Epithelial cell of proximal tubule (primary cell): Measurements from ENCODE around the gene CRB1. TPM values are rescaled to one million over a fixed set of nuclear protein-coding genes. Genes with fewer than 3 reads are reported as not detected.
"Not testable (repeated sequence)": the region's sequence is repeated elsewhere in the genome, so short reads cannot be mapped to it uniquely, and the experiment has no call there.

Source experiments
- DNase-seq: peaks from one replicate; pipeline ENCODE4 v3.0.0-alpha.2; 2011; ENCODE audit warnings: low read depth
- H3K4me3 ChIP-seq: 2 replicates; pipeline ENCODE4 v1.5.1; 2011; ENCODE audit warnings: low read depth, mild to moderate bottlenecking, low read length
- total RNA-seq: library from RNA; depleted of rRNA; stranded (reverse); fragments of >200 nt; gene quantifications from 2 replicates; pipeline ENCODE4 v1.2.3, GENCODE V29; 2015
- TF ChIP-seq, protein P1 (sequence below): conservative IDR thresholded peaks from 2 replicates; pipeline ENCODE4 v1.5.1; 2012; ENCODE audit warnings: low read depth, mild to moderate bottlenecking, low read length

Gene CRB1
- total RNA-seq, 1 donor from 2014 or later = 0.06 TPM

- no peak overlapping the region for H3K4me3 ChIP-seq
- TF ChIP-seq, protein P1, sequence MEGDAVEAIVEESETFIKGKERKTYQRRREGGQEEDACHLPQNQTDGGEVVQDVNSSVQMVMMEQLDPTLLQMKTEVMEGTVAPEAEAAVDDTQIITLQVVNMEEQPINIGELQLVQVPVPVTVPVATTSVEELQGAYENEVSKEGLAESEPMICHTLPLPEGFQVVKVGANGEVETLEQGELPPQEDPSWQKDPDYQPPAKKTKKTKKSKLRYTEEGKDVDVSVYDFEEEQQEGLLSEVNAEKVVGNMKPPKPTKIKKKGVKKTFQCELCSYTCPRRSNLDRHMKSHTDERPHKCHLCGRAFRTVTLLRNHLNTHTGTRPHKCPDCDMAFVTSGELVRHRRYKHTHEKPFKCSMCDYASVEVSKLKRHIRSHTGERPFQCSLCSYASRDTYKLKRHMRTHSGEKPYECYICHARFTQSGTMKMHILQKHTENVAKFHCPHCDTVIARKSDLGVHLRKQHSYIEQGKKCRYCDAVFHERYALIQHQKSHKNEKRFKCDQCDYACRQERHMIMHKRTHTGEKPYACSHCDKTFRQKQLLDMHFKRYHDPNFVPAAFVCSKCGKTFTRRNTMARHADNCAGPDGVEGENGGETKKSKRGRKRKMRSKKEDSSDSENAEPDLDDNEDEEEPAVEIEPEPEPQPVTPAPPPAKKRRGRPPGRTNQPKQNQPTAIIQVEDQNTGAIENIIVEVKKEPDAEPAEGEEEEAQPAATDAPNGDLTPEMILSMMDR = no peak
- DNase-seq = no peak
Observed at GRCh38 chr1:197402189-197402588, 134.1 kb downstream of the CRB1 start.

DNA sequence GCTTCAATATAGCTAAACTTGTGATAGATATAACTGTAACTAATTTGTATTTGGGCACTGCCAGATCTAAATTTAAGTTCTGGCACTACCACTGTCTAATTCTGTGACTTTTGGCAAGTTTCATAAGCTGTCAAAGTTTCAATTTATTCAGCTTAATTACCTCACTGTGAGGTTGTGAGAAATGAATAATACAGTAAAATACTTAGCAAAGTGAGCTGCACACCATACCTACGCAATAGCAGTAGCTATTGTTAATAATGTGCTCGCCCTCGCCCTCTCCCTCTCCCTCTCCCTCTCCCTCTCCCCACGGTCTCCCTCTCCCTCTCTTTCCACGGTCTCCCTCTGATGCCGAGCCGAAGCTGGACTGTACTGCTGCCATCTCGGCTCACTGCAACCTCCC, 136.7 kb downstream of the CRB1 start:
- not testable (repeated sequence) for H3K4me3 ChIP-seq

DNA sequence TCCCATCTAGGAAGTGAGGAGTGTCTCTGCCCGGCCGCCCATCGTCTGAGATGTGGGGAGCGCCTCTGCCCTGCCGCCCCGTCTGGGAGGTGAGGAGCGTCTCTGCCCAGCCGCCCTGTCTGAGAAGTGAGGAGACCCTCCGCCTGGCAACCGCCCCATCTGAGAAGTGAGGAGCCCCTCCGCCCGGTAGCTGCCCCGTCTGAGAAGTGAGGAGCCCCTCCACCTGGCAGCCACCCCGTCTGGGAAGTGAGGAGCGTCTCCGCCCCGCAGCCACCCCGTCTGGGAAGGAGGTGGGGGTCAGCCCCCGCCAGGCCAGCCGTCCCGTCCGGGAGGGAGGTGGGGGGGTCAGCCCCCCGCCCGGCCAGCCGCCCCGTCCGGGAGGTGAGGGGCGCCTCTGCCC, 137.6 kb downstream of the CRB1 start:
- DNase-seq, H3K4me3 ChIP-seq: not testable (repeated sequence)

More for the DNA sequence above, 136.7 kb downstream of the CRB1 start:
- DNase-seq = not testable (repeated sequence)

- DNase-seq = no peak
- no peak overlapping the region for H3K4me3 ChIP-seq
- TF ChIP-seq, protein P1 = no peak
Observed at GRCh38 chr1:197413564-197413963, 145.5 kb downstream of the CRB1 start.

GRCh38 chr1:197415221-197415620, 147.2 kb downstream of the CRB1 start:
- no peak overlapping the region for H3K4me3 ChIP-seq
- TF ChIP-seq, protein P1 = no peak
- DNase-seq = no peak

- H3K4me3 ChIP-seq = no peak overlapping the region
- TF ChIP-seq, protein P1 = no peak
- DNase-seq = no peak
Observed at GRCh38 chr1:197418693-197419092, 150.6 kb downstream of the CRB1 start.

- TF ChIP-seq, protein P1 = no peak
- DNase-seq = no peak
- no peak overlapping the region for H3K4me3 ChIP-seq
Observed at GRCh38 chr1:197422993-197423392, 154.9 kb downstream of the CRB1 start.

GRCh38 chr1:197424380-197424779, 156.3 kb downstream of the CRB1 start:
- TF ChIP-seq, protein P1 = no peak
- H3K4me3 ChIP-seq = no peak overlapping the region
- DNase-seq = no peak
